Subcutaneous abdominal adipose tissue (tissue), 5 donors: ENCODE data around the gene MAP4K2.

Experiments
- H3K27ac ChIP-seq: one replicate; pipeline ENCODE4 v1.7.0; 2013; ENCODE audit warnings: low read depth, mild to moderate bottlenecking, inconsistent platforms, low read length, moderate library complexity
- H3K27me3 ChIP-seq, 5 donors: one replicate each; pipeline ENCODE4 v1.7.0; 2013; ENCODE audit warnings: low read length in 5 of 5, inconsistent platforms in 1 of 5; ENCODE audit not compliant: control insufficient read depth in 5 of 5, insufficient read depth in 4 of 5
- H3K36me3 ChIP-seq, 5 donors: one replicate each; pipeline ENCODE4 v1.7.0; 2013; ENCODE audit warnings: low read length in 5 of 5; ENCODE audit not compliant: control insufficient read depth in 5 of 5, insufficient read depth in 5 of 5
- H3K4me1 ChIP-seq, 5 donors: one replicate each; pipeline ENCODE4 v1.7.0; 2013; ENCODE audit warnings: low read length in 5 of 5, mild to moderate bottlenecking in 3 of 5, moderate library complexity in 1 of 5; ENCODE audit not compliant: control insufficient read depth in 5 of 5, insufficient read depth in 5 of 5
- H3K4me3 ChIP-seq, 5 donors: one replicate each; pipeline ENCODE4 v1.7.0; 2013; ENCODE audit warnings: low read length in 5 of 5, low read depth in 1 of 5
- H3K9ac ChIP-seq, 5 donors: one replicate each; pipeline ENCODE4 v1.7.0; 2013; ENCODE audit warnings: low read length in 5 of 5, mild to moderate bottlenecking in 4 of 5, moderate library complexity in 3 of 5
- H3K9me3 ChIP-seq, 5 donors: one replicate each; pipeline ENCODE4 v1.7.0; 2013; ENCODE audit warnings: low read length in 5 of 5; ENCODE audit not compliant: control insufficient read depth in 5 of 5
- donor health status: healthy.
- donor health status: healthy.
- donor health status: healthy.
- donor health status: healthy.
- donor health status: healthy.

MAP4K2 gene

GRCh38 chr11:64767344-64768299, 35.4 kb downstream of the MAP4K2 start:
- H3K36me3 ChIP-seq: peaks cover 28 to 99% (median 97%) of the 10 kb centered on the region in 5 donors
- H3K27ac ChIP-seq: peak overlapping the region; percentile 16
- no peak overlapping the region for H3K4me3 ChIP-seq
- no peaks in the 10 kb centered on the region for H3K27me3 ChIP-seq
- no peaks in the 10 kb centered on the region for H3K9me3 ChIP-seq
- no peak overlapping the region for H3K9ac ChIP-seq
- peaks cover 4 to 31% (median 22%) of the 10 kb centered on the region in 5 donors for H3K4me1 ChIP-seq

- H3K4me3 ChIP-seq: no peak overlapping the region
- H3K4me1 ChIP-seq: peaks cover 4 to 31% (median 25%) of the 10 kb centered on the region in 5 donors
- H3K9ac ChIP-seq: no peak overlapping the region
- no peaks in the 10 kb centered on the region for H3K27me3 ChIP-seq
- H3K36me3 ChIP-seq: peaks cover 26 to 96% (median 93%) of the 10 kb centered on the region in 5 donors
- no peaks in the 10 kb centered on the region for H3K9me3 ChIP-seq
- H3K27ac ChIP-seq: peak overlapping the region; percentile 16
These were observed 36.1 kb downstream of the MAP4K2 start for GRCh38 chr11:64766881-64767280.

GRCh38 chr11:64765851-64766665, 37.0 kb downstream of the MAP4K2 start:
- Histone ChIP-seq H3K4me1 (peaks cover 4 to 37% (median 31%) of the 10 kb centered on the region in 5 donors), H3K27ac (no peak overlapping the region), H3K27me3 (no peaks in the 10 kb centered on the region), H3K4me3 (no peak overlapping the region), H3K9me3 (no peaks in the 10 kb centered on the region), H3K9ac (no peak overlapping the region), H3K36me3 (peaks cover 18 to 88% (median 85%) of the 10 kb centered on the region in 5 donors)

- no peaks in the 10 kb centered on the region for H3K9me3 ChIP-seq
- H3K4me1 ChIP-seq: peaks cover 7 to 44% (median 38%) of the 10 kb centered on the region in 5 donors
- no peaks in the 10 kb centered on the region for H3K27me3 ChIP-seq
- H3K9ac ChIP-seq: no peak overlapping the region
- peaks cover 12 to 81% (median 78%) of the 10 kb centered on the region in 5 donors for H3K36me3 ChIP-seq
- H3K4me3 ChIP-seq: no peak overlapping the region
- H3K27ac ChIP-seq: no peak overlapping the region
These were observed 37.6 kb downstream of the MAP4K2 start for GRCh38 chr11:64765291-64765850.

DNA sequence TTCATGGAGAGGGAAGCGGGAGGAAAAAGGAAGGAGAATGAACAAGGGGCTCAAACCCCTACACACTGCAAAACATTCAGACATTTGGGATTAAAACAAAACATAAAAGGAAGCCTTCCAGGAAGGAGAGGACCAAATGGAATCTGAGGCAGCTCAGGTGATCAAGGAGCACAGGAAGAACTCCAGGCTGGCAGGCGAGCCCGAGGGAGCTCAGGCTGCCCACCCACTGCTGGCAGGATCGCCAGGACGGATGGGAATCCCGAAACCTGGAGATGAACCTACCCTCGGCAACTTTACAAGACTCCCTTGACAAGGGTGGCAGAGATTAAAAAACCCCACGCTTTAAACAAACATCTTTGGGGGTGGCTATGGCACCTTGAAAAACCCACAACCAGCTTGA, 38.3 kb downstream of the MAP4K2 start:
- no peaks in the 10 kb centered on the region for H3K27me3 ChIP-seq
- H3K4me3 ChIP-seq: no peak overlapping the region
- H3K27ac ChIP-seq: no peak overlapping the region
- H3K4me1 ChIP-seq: peaks cover 9 to 50% (median 44%) of the 10 kb centered on the region in 5 donors
- no peak overlapping the region for H3K9ac ChIP-seq
- no peaks in the 10 kb centered on the region for H3K9me3 ChIP-seq
- H3K36me3 ChIP-seq: peaks cover 10 to 75% (median 72%) of the 10 kb centered on the region in 5 donors

DNA sequence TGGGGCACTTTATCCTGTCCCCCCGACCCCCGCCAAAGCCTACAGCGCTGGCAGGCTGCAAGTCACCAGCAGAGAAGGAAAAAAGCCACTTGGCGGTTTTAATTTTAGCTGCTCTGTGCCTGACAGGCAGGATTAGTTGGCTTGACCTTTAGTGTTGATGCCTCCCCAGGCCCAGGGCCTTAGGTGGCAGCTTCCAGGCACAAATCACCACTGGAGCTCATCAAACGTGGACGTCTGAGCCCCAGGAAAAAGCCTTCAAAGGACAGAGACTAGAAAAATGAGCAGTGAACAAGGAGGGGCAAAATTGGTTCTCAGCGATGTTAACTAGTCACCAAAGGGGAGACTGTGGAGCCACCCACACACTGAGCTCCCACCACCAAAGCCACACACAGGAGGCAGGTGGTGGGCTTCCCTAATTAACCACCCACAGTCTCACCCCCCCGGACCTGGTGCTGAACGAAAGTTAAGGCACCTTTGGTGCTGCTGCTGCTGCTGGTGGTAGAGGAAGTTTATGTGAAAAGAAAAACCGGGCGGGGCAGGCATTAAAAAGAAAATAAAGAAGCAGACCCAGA, 38.9 kb downstream of the MAP4K2 start:
- no peak overlapping the region for H3K4me3 ChIP-seq
- peaks cover 9 to 57% (median 50%) of the 10 kb centered on the region in 5 donors for H3K4me1 ChIP-seq
- H3K27ac ChIP-seq: no peak overlapping the region
- no peaks in the 10 kb centered on the region for H3K27me3 ChIP-seq
- peaks cover 6 to 68% (median 66%) of the 10 kb centered on the region in 5 donors for H3K36me3 ChIP-seq
- no peaks in the 10 kb centered on the region for H3K9me3 ChIP-seq
- peak overlapping the region in 2 of 5 donors; percentile 13 to 28 for H3K9ac ChIP-seq

- peaks cover 9 to 62% (median 54%) of the 10 kb centered on the region in 5 donors for H3K4me1 ChIP-seq
- peaks cover 2 to 63% (median 60%) of the 10 kb centered on the region in 5 donors for H3K36me3 ChIP-seq
- H3K27ac ChIP-seq: peak overlapping the region; percentile 35
- H3K9me3 ChIP-seq: no peaks in the 10 kb centered on the region
- H3K4me3 ChIP-seq: peak overlapping the region in 1 of 5 donors; percentile 17
- H3K9ac ChIP-seq: peak overlapping the region in 1 of 5 donors; percentile 28
- no peaks in the 10 kb centered on the region for H3K27me3 ChIP-seq
These were observed 39.4 kb downstream of the MAP4K2 start for GRCh38 chr11:64763526-64764039.

DNA sequence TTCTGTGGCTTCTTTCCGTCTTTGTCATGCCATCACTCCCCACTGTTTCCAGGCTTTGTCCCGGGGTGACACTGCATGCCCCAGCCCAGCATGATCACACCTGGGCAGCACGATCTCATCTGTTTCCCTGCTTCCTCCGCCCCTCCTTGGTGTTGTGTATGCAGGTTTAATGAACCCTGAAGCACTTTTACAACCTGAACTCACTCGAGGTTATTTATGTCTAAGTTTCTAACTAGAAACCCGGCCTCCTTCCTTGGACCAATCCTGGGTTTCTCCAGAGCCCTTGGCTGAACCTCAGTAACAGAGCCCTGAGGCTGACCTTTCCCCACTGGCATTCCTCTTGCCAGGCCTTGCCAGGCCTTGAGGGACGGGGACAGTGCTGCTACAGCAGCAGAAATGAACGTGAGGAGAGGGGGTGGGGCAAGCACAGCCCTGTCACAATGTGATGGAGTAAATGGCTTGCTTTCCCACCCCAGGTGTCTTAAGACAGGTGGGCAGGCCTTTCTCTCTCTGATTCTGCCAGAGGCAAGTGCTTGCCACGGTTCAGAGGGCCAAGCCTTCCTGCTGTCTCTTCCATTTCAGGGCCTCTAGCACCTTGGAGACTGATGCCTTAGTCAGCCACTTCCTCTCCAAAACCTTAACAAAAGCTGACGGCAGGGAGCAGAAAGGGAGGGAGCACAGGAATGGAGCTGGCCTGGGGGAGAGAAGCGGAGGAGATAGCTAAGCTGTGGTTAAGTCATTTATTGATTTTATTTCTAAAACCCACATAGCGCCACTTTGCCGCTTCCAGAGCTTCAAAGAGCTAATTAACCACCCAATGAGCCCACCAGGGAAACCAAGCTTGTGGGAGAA, 40.1 kb downstream of the MAP4K2 start:
- Histone ChIP-seq H3K27ac (peak overlapping the region; percentile 35), H3K27me3 (no peaks in the 10 kb centered on the region), H3K9ac (peak overlapping the region in 1 of 5 donors; percentile 31), H3K36me3 (peaks cover 0 to 56% (median 53%) of the 10 kb centered on the region in 5 donors), H3K9me3 (no peaks in the 10 kb centered on the region), H3K4me1 (peaks cover 9 to 61% (median 54%) of the 10 kb centered on the region in 5 donors), H3K4me3 (peak overlapping the region in 1 of 5 donors; percentile 17)
